Right lobe of liver (tissue), 6 donors: ENCODE results near the gene FIP1L1. TPM values are rescaled to one million over a fixed set of nuclear protein-coding genes. Genes with fewer than 3 reads are reported as not detected.

Experiments
- ATAC-seq, 4 donors: fragments of 200-7000 bp; cut with Tn5 transposase; one replicate each; pipeline ENCODE4 v1.9.1; 2020; ENCODE audit warnings: mild to moderate bottlenecking in 4 of 4, moderate library complexity in 4 of 4
- DNase-seq, 3 donors: peaks; one replicate each; pipeline ENCODE4 v3.0.0-alpha.2; 2020
- H3K27ac ChIP-seq, 3 donors: fragments of 200-600 bp; one replicate each; pipeline ENCODE4 v1.8.0; 2022
- H3K27me3 ChIP-seq, 2 donors: fragments of 200-600 bp; one replicate each; pipeline ENCODE4 v1.8.0; 2022
- H3K36me3 ChIP-seq, 4 donors: fragments of 200-600 bp; sonication (generic) in 1 of 4; one replicate each; pipeline versions ENCODE4 v1.5.1 to v1.8.0; 2017 to 2022; ENCODE audit warnings: control low read depth in 1 of 4
- H3K4me1 ChIP-seq, 4 donors: fragments of 200-600 bp; sonication (generic) in 1 of 4; one replicate each; pipeline versions ENCODE4 v1.5.1 to v1.8.0; 2017 to 2022; ENCODE audit warnings: control low read depth in 1 of 4
- H3K4me3 ChIP-seq, 3 donors: fragments of 200-600 bp; one replicate each; pipeline ENCODE4 v1.8.0; 2022
- H3K9me3 ChIP-seq, 4 donors: fragments of 200-600 bp; sonication (generic) in 1 of 4; one replicate each; pipeline versions ENCODE4 v1.5.1 to v1.8.0; 2017 to 2022; ENCODE audit warnings: control low read depth in 1 of 4
- CTCF ChIP-seq, 4 donors: fragments of 200-600 bp in 3 of 4; fragments of 450-650 bp in 1 of 4; IDR thresholded peaks; one replicate each; pipeline versions ENCODE4 v1.5.1 to v1.8.0; 2016 to 2022; ENCODE audit warnings: antibody characterized with exemption in 4 of 4, mild to moderate bottlenecking in 2 of 4
- POLR2A ChIP-seq: fragments of 450-650 bp; IDR thresholded peaks from one replicate; pipeline ENCODE4 v1.6.1; 2017; ENCODE audit warnings: antibody characterized with exemption, mild to moderate bottlenecking
- WGBS: methylation state at CpG from one replicate; pipeline ENCODE4 v1.1.6; 2018; ENCODE audit warnings: low coverage, low lambda C conversion rate; ENCODE audit not compliant: insufficient coverage; ENCODE audit errors: missing lambda C conversion rate; 5-methylcytosine and 5-hydroxymethylcytosine counted together
- intact Hi-C, 2 donors: fragments of 100-400 bp; cut with DNase I; formaldehyde crosslinking; loops; one replicate each; pipeline versions ENCODE4 v1.11.2 to v1.14.1; 2022
- total RNA-seq, 6 experiments: library from RNA; depleted of rRNA in 2 of 6; stranded (reverse); fragments of >200 nt in 2 of 6; fragmentation: NEBNext Ultra II Directional in 3 of 6; extraction: Animal tissue kit (Norgen Biotek cat#: 25700) in 3 of 6; gene quantifications; one replicate each; pipeline versions ENCODE4 v1.1.0 to v1.2.4, GENCODE V29; 2016 to 2023
- donor health status: DM: no; HTN: yes; CAD: no.
- donor health status: DM: no; HTN: no; CAD: no.
- donor health status: DM: no; HTN: no; CAD: no.
- donor health status: DM: no; HTN: yes; CAD: no.
- donor health status: DM: no; HTN: yes; CAD: no.

The FIP1L1 gene
- total RNA-seq, 6 experiments from 2014 or later, result 12.9 to 19.7 (median 18.9) TPM

DNA sequence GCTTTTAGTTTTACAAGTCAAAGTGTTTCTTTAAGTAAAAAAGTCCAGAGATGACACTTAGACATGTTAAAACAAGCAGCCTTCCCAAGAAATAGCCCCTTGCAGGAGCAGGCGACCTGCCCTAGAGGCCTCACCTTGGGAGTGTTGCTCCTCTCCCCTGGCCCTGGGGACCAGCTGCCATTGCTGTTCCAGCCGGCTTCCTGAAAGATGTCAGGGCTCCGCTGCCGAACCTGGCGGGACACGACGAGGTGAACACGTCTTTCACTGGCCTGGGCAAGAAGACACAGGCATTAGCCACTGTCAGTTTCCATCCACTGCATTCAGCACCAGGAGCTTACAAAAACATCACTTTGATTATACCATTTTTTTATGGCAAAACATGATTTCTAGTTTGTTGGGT lies 104.1 kb downstream of the FIP1L1 start:
- no peak overlapping the region for H3K27ac ChIP-seq
- H3K4me1 ChIP-seq, result no peaks in the 10 kb centered on the region
- intact Hi-C loops, result no loop called here
- TF ChIP-seq POLR2A (no peak), CTCF (IDR thresholded peaks at IDR 0.05) (no peak)
- no peak overlapping the region for H3K4me3 ChIP-seq
- no peak for ATAC-seq
- no peaks in the 10 kb centered on the region for H3K36me3 ChIP-seq
- DNase-seq, result no peak
- H3K27me3 ChIP-seq, result no peaks in the 10 kb centered on the region
- WGBS, result no CpG with 5 or more reads among the region's 8 CpGs
- no peaks in the 10 kb centered on the region for H3K9me3 ChIP-seq

GRCh38 chr4:53483250-53483649 lies 105.8 kb downstream of the FIP1L1 start:
- Histone ChIP-seq H3K4me1 (no peaks in the 10 kb centered on the region), H3K27me3 (no peaks in the 10 kb centered on the region), H3K36me3 (no peaks in the 10 kb centered on the region), H3K9me3 (no peaks in the 10 kb centered on the region), H3K4me3 (no peak overlapping the region), H3K27ac (no peak overlapping the region)
- DNase-seq (no peak), ATAC-seq (no peak)
- intact Hi-C loops, result no loop called here
- TF ChIP-seq CTCF (IDR thresholded peaks at IDR 0.05), result no peak
- no peak for TF ChIP-seq POLR2A
- WGBS, result 80% methylated on average over 1 of the region's 1 CpG

DNA sequence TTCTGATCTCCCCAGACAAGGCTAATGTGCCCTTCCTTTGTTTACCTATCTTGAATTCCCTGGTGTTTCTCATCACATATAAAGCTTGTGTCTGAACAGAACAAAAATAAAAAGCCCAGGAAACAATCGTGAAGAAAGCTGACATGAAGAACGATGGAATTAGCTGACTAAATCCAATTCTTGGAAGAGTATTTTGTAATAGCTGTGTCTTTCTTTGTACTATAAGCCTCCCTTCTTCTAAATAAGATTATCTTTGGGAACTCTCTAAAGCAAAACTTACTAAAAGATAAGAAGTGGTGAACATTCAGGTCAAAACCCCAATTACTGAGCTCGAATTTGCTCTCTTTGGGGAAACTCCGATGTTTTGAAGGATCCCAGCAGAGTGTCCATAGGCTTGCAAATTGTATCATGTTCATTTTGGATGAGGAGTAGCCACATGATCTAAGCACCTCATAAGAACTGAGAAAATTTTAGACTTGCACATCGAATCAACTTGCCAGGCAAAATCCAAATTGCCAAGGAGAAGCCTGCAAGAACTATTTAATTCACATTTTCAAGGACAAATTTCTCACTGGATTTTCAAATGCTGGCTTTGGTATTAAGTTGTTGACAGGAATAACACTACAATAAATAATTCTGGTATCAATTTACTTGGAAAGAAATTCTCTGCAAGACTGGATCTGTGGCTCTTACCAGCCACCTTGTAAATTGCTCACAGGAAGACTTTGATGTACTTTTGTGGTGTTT lies 107.6 kb downstream of the FIP1L1 start:
- intact Hi-C loops, result no loop called here
- no peak for ATAC-seq
- Histone ChIP-seq H3K27me3 (no peaks in the 10 kb centered on the region), H3K4me1 (no peaks in the 10 kb centered on the region), H3K9me3 (no peaks in the 10 kb centered on the region), H3K4me3 (no peak overlapping the region), H3K27ac (no peak overlapping the region), H3K36me3 (no peaks in the 10 kb centered on the region)
- TF ChIP-seq POLR2A (no peak), CTCF (IDR thresholded peaks at IDR 0.05) (no peak)
- 71% methylated on average over 5 of the region's 5 CpGs for WGBS
- no peak for DNase-seq

DNA sequence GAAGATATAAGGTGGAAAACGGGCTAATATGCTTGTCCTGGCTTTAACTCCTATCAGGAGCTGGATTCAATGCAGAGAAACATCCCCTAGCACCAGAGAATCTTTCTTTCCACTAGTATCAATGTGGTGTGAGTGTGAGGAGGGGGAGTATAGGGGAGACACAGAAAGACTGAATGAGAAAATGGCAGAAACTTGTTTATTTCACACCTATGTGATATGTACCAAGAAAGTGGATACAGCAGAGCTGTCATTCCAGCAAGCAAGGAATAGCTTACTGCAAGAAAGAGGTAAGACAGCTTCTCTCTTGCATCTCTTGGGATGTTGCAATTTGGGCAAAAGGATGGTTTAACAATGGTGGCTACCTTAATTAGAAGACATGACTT lies 108.2 kb downstream of the FIP1L1 start:
- Histone ChIP-seq H3K9me3 (no peaks in the 10 kb centered on the region), H3K36me3 (no peaks in the 10 kb centered on the region), H3K4me1 (peaks cover 0 to 2% (median 0%) of the 10 kb centered on the region in 4 donors), H3K4me3 (no peak overlapping the region), H3K27me3 (no peaks in the 10 kb centered on the region), H3K27ac (no peak overlapping the region)
- WGBS, result 60% methylated on average over 1 of the region's 1 CpG
- no peak for ATAC-seq
- intact Hi-C loops, result no loop called here
- TF ChIP-seq POLR2A (no peak), CTCF (IDR thresholded peaks at IDR 0.05) (no peak)
- no peak for DNase-seq

DNA sequence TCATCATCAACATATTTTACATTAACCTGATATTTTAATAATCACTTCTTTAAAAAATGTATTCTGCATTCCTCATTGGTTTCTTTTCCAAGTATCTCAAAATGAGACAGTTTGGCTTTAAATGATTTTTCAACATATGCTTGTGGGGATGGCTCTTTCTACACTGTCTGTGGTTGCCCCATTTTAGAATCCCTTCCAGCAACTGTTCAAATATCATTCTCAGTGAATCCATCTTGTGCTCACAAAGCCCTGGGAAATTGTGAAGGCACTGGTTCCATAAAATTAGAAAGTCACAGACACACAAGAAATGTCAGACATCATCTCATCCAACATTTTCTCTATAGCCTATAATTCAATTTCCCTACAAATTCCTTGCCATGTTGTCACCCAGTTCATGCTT lies 110.3 kb downstream of the FIP1L1 start:
- no peaks in the 10 kb centered on the region for H3K27me3 ChIP-seq
- no peaks in the 10 kb centered on the region for H3K9me3 ChIP-seq
- H3K27ac ChIP-seq, result no peak overlapping the region
- DNase-seq, result no peak
- no peak for ATAC-seq
- intact Hi-C loops, result no loop called here
- no peaks in the 10 kb centered on the region for H3K36me3 ChIP-seq
- H3K4me1 ChIP-seq, result peaks cover 0 to 6% (median 0%) of the 10 kb centered on the region in 4 donors
- no peak for TF ChIP-seq CTCF (IDR thresholded peaks at IDR 0.05)
- no peak for TF ChIP-seq POLR2A
- no peak overlapping the region for H3K4me3 ChIP-seq
